GM10248 (cell line): ENCODE data around the gene LYSMD1.
A peak's percentile ranks its signal among the peaks of the same experiment; 100 is the strongest.

Experiments
- CTCF ChIA-PET: fragments of 300-600 bp; sonication (Branson Sonifier 250); formaldehyde crosslinking; extraction: SDS; loops from one replicate; lab custom pipeline; 2021; ENCODE audit warnings: antibody characterized with exemption; lab: Yijun Ruan, JAX
- POLR2A ChIA-PET: fragments of 350-650 bp; sonication (Branson Sonifier 250); formaldehyde crosslinking; extraction: SDS; loops from one replicate; lab custom pipeline; 2020; ENCODE audit warnings: antibody characterized with exemption; lab: Yijun Ruan, JAX
- DNase-seq: peaks from one replicate; pipeline ENCODE4 v3.0.0; 2012; ENCODE audit errors: extremely low spot score
- TF ChIP-seq, protein P1 (sequence below): IDR thresholded peaks from 2 replicates; pipeline ENCODE4 v1.5.1; 2012; ENCODE audit warnings: mild to moderate bottlenecking, low read depth; ENCODE audit errors: extremely low read depth, missing control alignments, control extremely low read depth

The LYSMD1 gene

DNA sequence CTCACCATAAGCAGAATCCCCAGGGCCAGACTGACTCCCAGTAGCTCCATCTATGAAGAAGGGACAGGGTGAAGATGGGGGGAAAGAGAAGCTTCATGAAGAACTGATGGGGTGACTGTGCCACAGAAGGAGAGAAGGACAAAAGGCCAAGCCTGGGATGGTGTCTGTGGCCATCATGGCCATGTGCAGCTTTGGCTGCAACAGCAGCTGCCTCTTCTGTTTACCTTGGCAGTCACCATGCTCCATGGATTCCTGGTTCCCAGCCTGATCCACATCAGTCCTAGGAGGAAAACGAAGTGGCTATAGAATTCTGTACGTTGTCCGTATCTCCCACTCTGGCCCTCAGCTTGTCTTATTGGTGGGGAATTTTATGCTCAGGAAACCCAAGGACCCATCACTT, 31.3 kb downstream of the LYSMD1 start:
- DNase-seq, result no peak
- POLR2A ChIA-PET, result no interaction called here
- CTCF ChIA-PET, result interaction anchor here (0.7 to 3.8 kb wide), 5 partner anchors 8 to 117 kb away, joined by 3 to 29 read pairs (median 11); partner anchors contain the start of genes SEMA6C and TNFAIP8L2
- TF ChIP-seq, protein P1, sequence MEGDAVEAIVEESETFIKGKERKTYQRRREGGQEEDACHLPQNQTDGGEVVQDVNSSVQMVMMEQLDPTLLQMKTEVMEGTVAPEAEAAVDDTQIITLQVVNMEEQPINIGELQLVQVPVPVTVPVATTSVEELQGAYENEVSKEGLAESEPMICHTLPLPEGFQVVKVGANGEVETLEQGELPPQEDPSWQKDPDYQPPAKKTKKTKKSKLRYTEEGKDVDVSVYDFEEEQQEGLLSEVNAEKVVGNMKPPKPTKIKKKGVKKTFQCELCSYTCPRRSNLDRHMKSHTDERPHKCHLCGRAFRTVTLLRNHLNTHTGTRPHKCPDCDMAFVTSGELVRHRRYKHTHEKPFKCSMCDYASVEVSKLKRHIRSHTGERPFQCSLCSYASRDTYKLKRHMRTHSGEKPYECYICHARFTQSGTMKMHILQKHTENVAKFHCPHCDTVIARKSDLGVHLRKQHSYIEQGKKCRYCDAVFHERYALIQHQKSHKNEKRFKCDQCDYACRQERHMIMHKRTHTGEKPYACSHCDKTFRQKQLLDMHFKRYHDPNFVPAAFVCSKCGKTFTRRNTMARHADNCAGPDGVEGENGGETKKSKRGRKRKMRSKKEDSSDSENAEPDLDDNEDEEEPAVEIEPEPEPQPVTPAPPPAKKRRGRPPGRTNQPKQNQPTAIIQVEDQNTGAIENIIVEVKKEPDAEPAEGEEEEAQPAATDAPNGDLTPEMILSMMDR, result no peak

DNA sequence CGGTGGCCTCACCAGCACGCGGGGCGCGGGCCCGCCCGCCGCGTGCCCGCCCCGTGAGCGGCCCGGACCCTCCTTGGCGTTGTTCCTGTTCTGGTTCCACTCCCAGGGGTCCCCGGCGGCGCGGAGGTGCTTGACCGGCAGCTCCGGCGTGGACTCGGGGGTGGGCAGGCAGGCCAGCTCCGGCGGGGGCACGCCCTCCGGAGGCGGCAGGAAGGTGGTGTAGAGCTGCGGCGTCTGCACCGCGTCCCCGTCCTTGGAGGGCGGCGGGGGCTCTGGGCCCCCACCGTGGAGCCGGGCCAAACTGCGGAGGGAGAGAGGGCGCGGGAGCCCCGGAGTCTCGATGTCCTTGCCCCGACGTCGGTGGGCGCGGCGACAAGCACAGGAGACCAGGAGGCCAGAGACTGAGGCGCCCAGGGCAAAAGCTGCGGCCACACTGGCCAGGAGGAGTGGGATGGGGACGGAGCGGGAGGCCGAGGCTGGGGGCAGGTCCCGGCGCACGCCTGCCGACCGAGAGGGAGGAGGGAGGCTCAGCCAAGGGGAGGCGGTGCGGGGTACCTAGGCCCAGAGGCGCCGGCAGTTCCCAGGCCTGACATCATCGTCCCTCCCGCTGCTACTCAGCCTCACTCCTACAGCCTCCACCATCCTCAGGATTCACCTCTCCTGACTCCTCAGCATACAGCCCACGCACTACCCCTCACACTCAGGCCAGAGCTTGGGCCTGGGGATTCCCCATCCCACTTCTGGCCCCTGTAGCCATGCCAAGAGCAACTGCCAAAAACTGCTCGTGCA, 32.5 kb downstream of the LYSMD1 start:
- POLR2A ChIA-PET, result no interaction called here
- no peak for DNase-seq
- CTCF ChIA-PET, result interaction anchor here (1.4 to 3.8 kb wide), 4 partner anchors 15 to 119 kb away, joined by 4 to 29 read pairs (median 14); partner anchors contain the start of genes SEMA6C and TNFAIP8L2
- TF ChIP-seq, protein P1, result no peak

DNA sequence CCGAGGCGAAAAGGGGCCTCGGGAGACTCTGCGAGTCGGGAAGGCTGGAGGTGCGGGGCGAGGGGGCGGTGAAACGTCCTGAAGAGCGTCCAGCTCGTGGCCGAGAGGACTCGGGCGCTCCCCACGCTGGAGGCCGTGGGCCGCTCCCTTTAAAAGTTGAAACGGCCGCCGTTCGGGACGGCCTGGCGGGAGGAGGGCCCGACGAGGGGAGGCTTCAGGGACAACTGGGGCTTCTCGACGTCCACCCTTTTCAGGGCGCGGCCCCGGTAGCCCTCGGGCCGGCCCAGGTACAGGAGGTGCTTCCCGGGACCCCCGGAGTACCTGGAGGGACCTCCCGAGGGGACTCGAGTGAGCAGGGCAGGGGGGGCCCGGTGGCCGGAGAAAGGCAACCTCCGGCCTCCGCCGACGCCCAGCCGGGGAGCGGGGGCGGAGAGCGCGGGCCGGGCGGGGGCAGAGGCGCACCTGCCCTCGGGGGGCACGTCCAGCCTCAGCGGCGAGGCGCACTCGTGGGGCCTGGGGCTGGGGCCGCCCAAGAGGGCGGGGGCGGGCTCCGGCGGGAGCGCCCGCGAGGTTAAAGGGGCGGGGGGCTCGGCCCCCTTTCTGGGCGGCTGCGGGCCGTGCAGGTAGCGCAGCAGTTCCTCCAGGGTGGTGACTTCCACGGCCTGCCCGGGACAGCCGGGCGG, 33.2 kb downstream of the LYSMD1 start:
- no peak for DNase-seq
- CTCF ChIA-PET, result interaction anchor here (3.8 to 4.6 kb wide), 2 partner anchors 11 to 25 kb away, joined by 18 to 29 read pairs; partner anchors contain the start of gene TNFAIP8L2
- POLR2A ChIA-PET, result no interaction called here
- TF ChIP-seq, protein P1, result no peak

DNA sequence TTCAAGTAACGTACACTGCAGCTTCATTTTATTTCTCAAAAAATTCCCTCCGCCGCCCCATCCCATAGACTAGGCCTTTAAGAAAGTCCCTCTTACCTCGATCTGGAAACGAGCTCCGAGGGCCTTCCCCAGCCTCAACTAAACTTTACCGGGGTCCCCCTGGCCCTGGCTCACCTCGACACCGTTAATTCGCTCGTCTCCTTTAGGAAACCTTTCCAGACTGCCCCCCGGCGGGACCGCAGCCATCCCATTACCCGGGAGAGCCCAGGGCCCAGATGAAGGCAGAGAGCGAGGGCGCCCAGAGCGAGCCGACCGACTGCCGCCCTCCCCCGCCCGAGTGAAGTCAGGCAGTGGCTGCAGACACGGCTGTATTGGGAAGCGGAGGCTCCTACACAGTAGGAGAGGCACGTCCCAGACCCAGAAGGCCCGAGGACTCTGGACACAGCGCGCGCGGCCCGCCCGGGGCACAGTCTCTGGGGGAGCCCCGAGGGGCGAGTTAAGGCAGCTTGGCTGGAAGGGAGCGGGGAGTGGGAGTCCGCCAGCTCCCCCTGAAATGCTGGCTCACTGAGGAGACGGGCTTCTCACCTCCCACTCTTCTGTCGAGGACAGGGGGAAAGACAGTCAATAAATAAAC, 33.9 kb downstream of the LYSMD1 start:
- POLR2A ChIA-PET, result no interaction called here
- CTCF ChIA-PET, result interaction anchor here (0.7 to 4.6 kb wide), 9 partner anchors 11 to 72 kb away, joined by 3 to 19 read pairs (median 4); partner anchors contain the start of genes CDC42SE1, GABPB2 and TNFAIP8L2
- TF ChIP-seq, protein P1, result no peak
- DNase-seq, result no peak

DNA sequence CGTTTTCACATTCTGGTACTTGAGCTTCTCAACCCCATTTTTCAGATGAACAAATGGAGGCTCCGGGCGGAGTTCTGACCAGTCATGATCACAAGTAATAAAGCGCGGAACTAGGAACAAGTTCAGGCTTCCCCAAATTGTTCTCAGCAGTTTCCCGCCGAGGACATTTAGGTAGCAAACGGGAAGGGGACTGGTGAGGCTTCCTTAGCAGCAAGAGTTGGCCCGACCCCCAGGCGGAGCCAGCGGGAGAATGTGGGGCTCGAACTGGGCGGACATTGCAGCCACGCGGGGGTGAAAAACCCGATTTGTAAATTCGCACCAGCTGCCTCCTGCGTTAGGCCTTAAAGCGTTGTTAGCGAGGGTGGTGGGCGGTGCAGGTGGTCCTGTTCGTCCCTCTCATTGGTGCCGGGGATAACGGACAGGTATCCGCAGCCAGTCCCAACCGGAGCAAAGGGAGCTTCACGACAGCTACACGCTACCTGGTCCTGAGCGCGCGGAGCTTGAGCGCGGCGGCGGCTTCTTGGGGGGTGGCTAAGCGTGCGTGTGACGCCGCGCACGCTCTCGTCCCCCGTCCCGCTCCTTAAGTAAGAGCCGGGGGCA, 34.6 kb downstream of the LYSMD1 start:
- TF ChIP-seq, protein P1, result no peak
- DNase-seq, result peak; percentile 91
- CTCF ChIA-PET, result interaction anchor here (0.7 to 4.6 kb wide), 9 partner anchors 12 to 72 kb away, joined by 3 to 19 read pairs (median 4); partner anchors contain the start of genes CDC42SE1, GABPB2 and TNFAIP8L2
- POLR2A ChIA-PET, result no interaction called here
